ENCODE data around the gene C1orf21. TPM values are rescaled to one million over a fixed set of nuclear protein-coding genes. Genes with fewer than 3 reads are reported as not detected.

Gene C1orf21
- total RNA-seq, 2 donors from 2014 or later: 3.0 to 4.6 TPM

DNA sequence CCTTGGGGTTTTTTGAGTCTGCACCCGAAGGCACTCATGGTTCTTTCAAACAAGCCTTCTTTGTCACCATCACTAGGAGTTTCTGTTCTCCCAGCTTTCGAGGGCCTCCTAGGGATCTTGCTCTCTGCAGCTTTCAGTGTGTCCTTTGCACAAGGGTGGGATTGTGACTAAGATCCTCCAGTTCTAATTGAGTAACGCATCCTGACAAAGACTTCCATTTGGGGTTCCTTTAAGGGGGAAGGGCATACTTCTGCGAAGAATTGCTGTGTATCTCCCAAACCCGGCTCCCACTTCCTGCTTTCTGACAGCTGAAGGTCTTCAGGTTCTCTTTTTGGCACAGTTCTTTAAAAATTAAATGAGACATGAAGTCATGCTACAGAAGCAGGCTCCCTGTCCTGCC is 228.5 kb downstream of the C1orf21 start:
- DNase-seq (no peak), ATAC-seq (replicated peaks in 1 of 2) (no peak)
- Mint-ChIP-seq H3K27me3 (ENCODE audit: low read depth) (no peaks in the 10 kb centered on the region), H3K36me3 (ENCODE audit: insufficient read depth in 2 of 2) (no peaks in the 10 kb centered on the region), H3K4me3 (no peak overlapping the region), H3K9me3 (no peaks in the 10 kb centered on the region), H3K27ac (no peak overlapping the region), H3K4me1 (ENCODE audit: low read depth) (no peaks in the 10 kb centered on the region)

- no peak for ATAC-seq (replicated peaks in 1 of 2)
- no peak for DNase-seq
- Mint-ChIP-seq H3K4me3 (no peak overlapping the region), H3K4me1 (ENCODE audit: low read depth) (no peaks in the 10 kb centered on the region), H3K27ac (no peak overlapping the region), H3K36me3 (ENCODE audit: insufficient read depth in 2 of 2) (no peaks in the 10 kb centered on the region), H3K27me3 (ENCODE audit: low read depth) (no peaks in the 10 kb centered on the region), H3K9me3 (no peaks in the 10 kb centered on the region)
Measured at GRCh38 chr1:184616504-184616903, 229.7 kb downstream of the C1orf21 start.

DNA sequence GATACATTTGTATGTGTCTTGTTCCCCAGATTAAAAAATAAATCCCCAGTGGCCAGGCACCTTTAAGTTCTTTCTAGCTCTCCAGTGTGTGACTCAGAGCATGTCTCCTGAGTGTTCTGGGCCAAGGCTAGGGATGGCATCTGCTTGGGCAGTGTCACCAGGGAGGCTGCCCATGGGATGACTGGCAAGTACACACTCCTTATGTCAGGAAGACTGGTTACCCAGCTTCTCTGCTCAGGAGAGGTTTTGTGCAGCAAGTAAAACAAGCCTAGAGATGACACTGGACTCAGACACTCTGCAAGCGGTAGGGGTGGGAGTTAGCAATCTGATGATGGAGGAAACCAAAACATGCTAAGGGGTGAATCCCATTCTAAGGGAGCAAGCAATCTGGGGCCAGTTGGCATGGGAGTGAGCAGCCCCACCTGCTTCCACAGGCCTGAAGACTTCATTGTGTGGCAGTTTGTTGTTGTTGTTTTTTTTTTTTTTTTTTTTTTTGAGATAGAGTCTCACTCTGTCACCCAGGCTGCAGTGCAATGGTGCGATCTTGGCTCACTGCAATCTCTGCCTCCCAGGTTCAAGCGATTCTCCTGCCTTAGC is 230.7 kb downstream of the C1orf21 start:
- H3K9me3 Mint-ChIP-seq: no peaks in the 10 kb centered on the region
- H3K27me3 Mint-ChIP-seq (ENCODE audit: low read depth): no peaks in the 10 kb centered on the region
- no peaks in the 10 kb centered on the region for H3K36me3 Mint-ChIP-seq (ENCODE audit: insufficient read depth in 2 of 2)
- ATAC-seq (replicated peaks in 1 of 2) (no peak), DNase-seq (no peak)
- no peak overlapping the region for H3K4me3 Mint-ChIP-seq
- H3K27ac Mint-ChIP-seq: no peak overlapping the region
- H3K4me1 Mint-ChIP-seq (ENCODE audit: low read depth): no peaks in the 10 kb centered on the region

- H3K27ac Mint-ChIP-seq: no peak overlapping the region
- ATAC-seq (replicated peaks in 1 of 2) (no peak), DNase-seq (no peak)
- H3K9me3 Mint-ChIP-seq: no peaks in the 10 kb centered on the region
- no peak overlapping the region for H3K4me3 Mint-ChIP-seq
- no peaks in the 10 kb centered on the region for H3K36me3 Mint-ChIP-seq (ENCODE audit: insufficient read depth in 2 of 2)
- H3K27me3 Mint-ChIP-seq (ENCODE audit: low read depth): no peaks in the 10 kb centered on the region
- H3K4me1 Mint-ChIP-seq (ENCODE audit: low read depth): no peaks in the 10 kb centered on the region
Measured at GRCh38 chr1:184618851-184619250, 232.0 kb downstream of the C1orf21 start.

- Mint-ChIP-seq H3K27me3 (ENCODE audit: low read depth) (peaks cover 5% of the 10 kb centered on the region), H3K36me3 (ENCODE audit: insufficient read depth in 2 of 2) (no peaks in the 10 kb centered on the region), H3K4me3 (no peak overlapping the region), H3K27ac (no peak overlapping the region), H3K9me3 (no peaks in the 10 kb centered on the region), H3K4me1 (ENCODE audit: low read depth) (no peaks in the 10 kb centered on the region)
- DNase-seq: no peak
- ATAC-seq (replicated peaks in 1 of 2): no peak
Measured at GRCh38 chr1:184620469-184620868, 233.6 kb downstream of the C1orf21 start.

GRCh38 chr1:184621260-184621659 is 234.4 kb downstream of the C1orf21 start:
- no peak for DNase-seq
- no peaks in the 10 kb centered on the region for H3K4me1 Mint-ChIP-seq (ENCODE audit: low read depth)
- no peak for ATAC-seq (replicated peaks in 1 of 2)
- no peak overlapping the region for H3K27ac Mint-ChIP-seq
- H3K36me3 Mint-ChIP-seq (ENCODE audit: insufficient read depth in 2 of 2): no peaks in the 10 kb centered on the region
- H3K9me3 Mint-ChIP-seq: no peaks in the 10 kb centered on the region
- no peak overlapping the region for H3K4me3 Mint-ChIP-seq
- peaks cover 5% of the 10 kb centered on the region for H3K27me3 Mint-ChIP-seq (ENCODE audit: low read depth)

DNA sequence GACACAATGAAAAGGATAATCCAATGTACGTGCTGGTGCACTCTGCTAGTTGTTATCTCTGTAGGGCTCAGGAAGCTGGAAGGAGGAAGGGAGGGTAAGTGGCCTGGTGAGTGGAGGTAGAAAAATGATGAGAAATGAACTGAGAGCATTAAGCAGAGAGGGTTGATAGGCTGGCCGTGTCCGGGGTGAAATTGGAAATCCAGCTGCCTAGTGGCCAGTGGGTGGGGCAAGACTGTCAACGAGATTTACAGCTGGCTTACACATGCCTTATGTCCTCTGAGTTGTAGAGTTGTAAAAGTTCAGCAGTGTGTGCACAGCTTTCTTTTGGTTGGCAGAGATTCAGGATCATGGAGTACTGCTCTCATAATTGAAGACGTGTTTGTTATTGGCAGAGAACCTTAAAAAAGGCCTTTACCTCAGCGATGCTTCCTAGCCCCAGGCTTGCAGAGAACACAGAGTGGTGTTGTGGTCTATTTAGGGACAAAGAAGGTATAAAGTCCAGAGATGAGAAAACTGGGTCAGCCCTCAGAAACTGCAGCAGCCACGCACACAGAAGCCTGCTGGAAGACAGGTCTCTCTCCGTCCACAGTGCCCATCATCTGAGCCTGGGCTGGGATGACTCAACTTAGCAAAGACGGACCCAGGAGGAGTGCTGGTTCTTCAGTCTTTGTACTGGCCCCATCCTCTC is 235.5 kb downstream of the C1orf21 start:
- Mint-ChIP-seq H3K27me3 (ENCODE audit: low read depth) (peaks cover 5% of the 10 kb centered on the region), H3K9me3 (no peaks in the 10 kb centered on the region), H3K36me3 (ENCODE audit: insufficient read depth in 2 of 2) (no peaks in the 10 kb centered on the region), H3K4me1 (ENCODE audit: low read depth) (no peaks in the 10 kb centered on the region), H3K27ac (no peak overlapping the region), H3K4me3 (no peak overlapping the region)
- ATAC-seq (replicated peaks in 1 of 2): no peak
- no peak for DNase-seq

DNA sequence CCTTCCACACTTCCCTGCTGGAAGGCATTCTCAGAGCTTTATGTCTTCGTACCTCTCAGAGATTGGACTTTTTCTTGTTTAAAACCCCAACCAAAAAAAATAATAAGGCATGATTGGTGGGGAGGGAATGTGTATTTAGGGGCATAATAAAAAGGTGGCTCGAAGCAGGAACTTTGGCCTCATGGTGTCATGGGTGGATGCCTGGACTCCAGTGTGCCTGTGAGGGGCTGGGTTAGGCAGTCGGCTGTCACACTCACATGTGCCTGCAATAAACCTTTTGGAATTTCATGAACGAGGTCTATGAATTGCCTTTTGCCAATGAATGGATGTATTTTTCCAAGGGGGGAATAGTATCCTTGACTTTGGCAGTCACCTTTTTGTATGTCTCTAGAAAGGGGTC is 236.6 kb downstream of the C1orf21 start:
- H3K36me3 Mint-ChIP-seq (ENCODE audit: insufficient read depth in 2 of 2): no peaks in the 10 kb centered on the region
- no peaks in the 10 kb centered on the region for H3K9me3 Mint-ChIP-seq

GRCh38 chr1:184624051-184624450 is 237.2 kb downstream of the C1orf21 start:
- no peak overlapping the region for H3K27ac Mint-ChIP-seq
- ATAC-seq (replicated peaks in 1 of 2): no peak
- H3K4me3 Mint-ChIP-seq: no peak overlapping the region
- no peaks in the 10 kb centered on the region for H3K36me3 Mint-ChIP-seq (ENCODE audit: insufficient read depth in 2 of 2)
- no peak for DNase-seq
- no peaks in the 10 kb centered on the region for H3K9me3 Mint-ChIP-seq
- no peaks in the 10 kb centered on the region for H3K4me1 Mint-ChIP-seq (ENCODE audit: low read depth)
- H3K27me3 Mint-ChIP-seq (ENCODE audit: low read depth): peaks cover 5% of the 10 kb centered on the region

More for the DNA sequence above, 236.6 kb downstream of the C1orf21 start:
- Mint-ChIP-seq H3K4me1 (ENCODE audit: low read depth) (no peaks in the 10 kb centered on the region), H3K27ac (no peak overlapping the region), H3K27me3 (ENCODE audit: low read depth) (peaks cover 5% of the 10 kb centered on the region), H3K4me3 (no peak overlapping the region)
- ATAC-seq (replicated peaks in 1 of 2) (no peak), DNase-seq (no peak)

DNA sequence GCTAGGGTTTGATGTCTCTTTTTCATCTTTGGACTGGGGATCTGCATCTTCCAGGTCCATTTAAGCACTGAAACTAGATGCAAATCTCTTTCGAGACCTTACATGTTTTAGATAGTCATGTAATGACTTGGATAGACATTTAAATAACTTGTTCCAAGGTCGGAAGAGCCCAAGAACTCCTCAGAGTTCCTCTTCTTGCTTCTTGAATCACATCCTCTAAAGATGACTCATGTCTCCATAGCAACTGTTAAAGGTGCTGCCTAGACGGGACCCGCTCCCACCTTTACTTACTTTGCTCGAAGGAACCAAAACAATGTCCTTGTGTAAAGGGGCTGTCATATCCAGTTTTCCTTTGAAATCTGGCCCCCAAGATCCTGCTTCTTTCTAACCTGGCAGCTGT is 237.8 kb downstream of the C1orf21 start:
- no peak overlapping the region for H3K27ac Mint-ChIP-seq
- no peak overlapping the region for H3K4me3 Mint-ChIP-seq
- H3K9me3 Mint-ChIP-seq: no peaks in the 10 kb centered on the region
- no peak for DNase-seq
- peaks cover 5% of the 10 kb centered on the region for H3K27me3 Mint-ChIP-seq (ENCODE audit: low read depth)
- H3K4me1 Mint-ChIP-seq (ENCODE audit: low read depth): no peaks in the 10 kb centered on the region
- ATAC-seq (replicated peaks in 1 of 2): no peak
- no peaks in the 10 kb centered on the region for H3K36me3 Mint-ChIP-seq (ENCODE audit: insufficient read depth in 2 of 2)

GRCh38 chr1:184625271-184625670 is 238.4 kb downstream of the C1orf21 start:
- peaks cover 5% of the 10 kb centered on the region for H3K27me3 Mint-ChIP-seq (ENCODE audit: low read depth)
- ATAC-seq (replicated peaks in 1 of 2) (no peak), DNase-seq (no peak)
- H3K4me3 Mint-ChIP-seq: no peak overlapping the region
- H3K27ac Mint-ChIP-seq: no peak overlapping the region
- no peaks in the 10 kb centered on the region for H3K9me3 Mint-ChIP-seq
- H3K4me1 Mint-ChIP-seq (ENCODE audit: low read depth): no peaks in the 10 kb centered on the region
- H3K36me3 Mint-ChIP-seq (ENCODE audit: insufficient read depth in 2 of 2): no peaks in the 10 kb centered on the region

DNA sequence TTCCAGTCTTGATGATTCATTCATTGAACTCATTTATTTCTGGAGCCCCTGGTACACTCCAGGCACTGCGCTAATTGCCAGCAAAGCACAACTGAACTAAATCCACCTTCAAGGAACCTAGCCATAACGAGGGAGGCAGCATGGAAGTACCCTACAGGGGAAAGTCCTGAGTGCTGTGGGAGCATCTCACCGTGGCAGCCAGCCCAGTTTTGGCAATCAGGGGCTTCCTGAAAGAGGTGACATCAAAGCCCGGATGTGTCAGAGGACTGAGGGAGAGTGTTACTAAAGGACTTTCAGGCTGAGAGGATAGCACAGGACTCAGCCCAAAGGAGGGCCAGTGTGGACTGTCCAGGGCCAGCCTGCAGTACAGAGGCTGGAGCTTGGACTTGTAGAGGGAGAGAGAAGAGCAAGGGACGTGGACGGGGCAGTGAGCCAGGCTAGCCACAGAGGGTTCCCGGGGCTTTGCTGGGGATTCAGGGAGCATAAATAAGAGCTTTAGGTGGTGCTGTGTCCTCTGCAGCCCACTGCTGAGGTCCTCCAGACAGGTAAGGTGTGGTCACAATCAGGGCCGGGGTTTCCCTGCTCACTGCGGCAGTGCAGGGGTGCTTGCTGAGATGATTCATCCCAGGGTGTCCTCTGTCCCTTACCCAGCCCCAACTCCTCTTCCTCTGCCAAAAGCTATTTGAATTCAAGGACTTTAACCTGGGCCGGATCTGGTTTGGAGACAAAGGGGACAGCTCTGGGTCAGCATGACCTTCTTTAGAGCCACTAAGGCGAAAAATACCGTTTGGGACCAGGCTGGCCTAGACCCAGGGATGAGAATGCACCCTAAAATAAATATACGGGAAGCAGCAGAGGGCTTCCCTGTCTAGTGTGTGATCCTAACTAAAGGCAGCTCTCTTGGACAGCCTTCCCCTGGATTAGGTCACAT is 239.5 kb downstream of the C1orf21 start:
- Mint-ChIP-seq H3K36me3 (ENCODE audit: insufficient read depth in 2 of 2) (no peaks in the 10 kb centered on the region), H3K9me3 (no peaks in the 10 kb centered on the region), H3K27me3 (ENCODE audit: low read depth) (peaks cover 5% of the 10 kb centered on the region), H3K4me3 (no peak overlapping the region), H3K4me1 (ENCODE audit: low read depth) (no peaks in the 10 kb centered on the region), H3K27ac (no peak overlapping the region)
- DNase-seq (no peak), ATAC-seq (replicated peaks in 1 of 2) (no peak)

DNA sequence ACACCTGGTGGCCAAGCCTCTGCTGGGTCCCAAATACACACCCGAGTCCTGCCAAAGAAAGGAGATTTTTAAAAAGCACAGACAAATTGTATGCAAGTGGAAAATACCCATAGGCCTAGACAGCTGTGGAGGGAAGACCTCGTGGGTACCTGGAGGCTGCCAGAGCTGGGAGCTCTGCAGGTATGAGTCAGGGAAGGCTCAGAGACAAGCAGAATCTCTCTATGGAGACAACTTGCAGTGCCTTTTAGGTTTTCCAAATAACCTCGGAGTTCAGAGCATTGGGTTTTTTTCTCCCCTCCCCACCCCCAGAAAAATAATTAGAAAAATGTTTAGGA is 240.1 kb downstream of the C1orf21 start:
- Mint-ChIP-seq H3K4me1 (ENCODE audit: low read depth) (no peaks in the 10 kb centered on the region), H3K4me3 (no peak overlapping the region), H3K36me3 (ENCODE audit: insufficient read depth in 2 of 2) (no peaks in the 10 kb centered on the region), H3K9me3 (no peaks in the 10 kb centered on the region), H3K27ac (no peak overlapping the region), H3K27me3 (ENCODE audit: low read depth) (peaks cover 5% of the 10 kb centered on the region)
- ATAC-seq (replicated peaks in 1 of 2) (no peak), DNase-seq (no peak)
